Panc1 (cell line): ENCODE results near the gene FILIP1L. TPM values are rescaled to one million over a fixed set of nuclear protein-coding genes. Genes with fewer than 3 reads are reported as not detected.

Experiments
- ATAC-seq: fragments of 200-7000 bp; cut with Tn5 transposase; 2 replicates; pipeline ENCODE4 v1.9.1; 2020; ENCODE audit warnings: mild to moderate bottlenecking, moderate library complexity
- BruUV-seq: library from RNA; stranded (reverse); fragments of 400-500 nt; replicated peaks from 2 replicates; lab custom pipeline; 2021; lab: Mats Ljungman, UMichigan
- CTCF ChIA-PET: fragments of 300-600 bp; sonication (Branson Sonifier 250); formaldehyde crosslinking; loops from one replicate; lab custom pipeline; 2022; ENCODE audit warnings: antibody characterized with exemption; lab: Charles Lee
- POLR2A ChIA-PET: fragments of 300-600 bp; sonication (Branson Sonifier 250); formaldehyde crosslinking; loops from one replicate; lab custom pipeline; 2022; ENCODE audit warnings: antibody characterized with exemption; lab: Charles Lee
- DNase-seq: peaks from one replicate; pipeline ENCODE4 v3.0.0-alpha.2; 2010; ENCODE audit warnings: low read depth, low spot score
- H3K27ac ChIP-seq: 2 replicates; pipeline ENCODE4 v1.5.1; 2011; ENCODE audit warnings: mild to moderate bottlenecking, low read length, inconsistent platforms
- H3K27me3 ChIP-seq: fragments of 200-500 bp; sonication (Bioruptor generic); 2 replicates; pipeline ENCODE4 v1.6.0; 2014; ENCODE audit warnings: low read length, inconsistent platforms; ENCODE audit not compliant: control insufficient read depth, insufficient read depth
- H3K36me3 ChIP-seq: fragments of 200-500 bp; sonication (Bioruptor generic); 2 replicates; pipeline ENCODE4 v1.5.1; 2014; ENCODE audit warnings: inconsistent platforms, mild to moderate bottlenecking, low read length, moderate library complexity; ENCODE audit not compliant: control insufficient read depth, insufficient read depth
- H3K4me1 ChIP-seq: 2 replicates; pipeline ENCODE4 v1.5.1; 2011; ENCODE audit warnings: inconsistent platforms, mild to moderate bottlenecking, low read length, moderate library complexity; ENCODE audit not compliant: control insufficient read depth, insufficient read depth
- H3K4me3 ChIP-seq, 2 experiments: 2 replicates each; pipeline ENCODE4 v1.5.1; 2011 to 2012; ENCODE audit warnings: low read depth in 2 of 2, low read length in 2 of 2, mild to moderate bottlenecking in 2 of 2, inconsistent platforms in 1 of 2, moderate library complexity in 1 of 2
- H3K9me3 ChIP-seq: fragments of 200-500 bp; sonication (Bioruptor generic); 2 replicates; pipeline ENCODE4 v1.5.1; 2014; ENCODE audit warnings: low read depth, mild to moderate bottlenecking, inconsistent platforms, low read length, moderate library complexity; ENCODE audit not compliant: control insufficient read depth, insufficient read depth
- POLR2AphosphoS5 ChIP-seq: IDR thresholded peaks from 2 replicates; pipeline ENCODE4 v1.6.1; 2012; ENCODE audit warnings: mild to moderate bottlenecking, low read depth, low read length, moderate library complexity
- SIN3A ChIP-seq: IDR thresholded peaks from 2 replicates; pipeline ENCODE4 v1.6.1; 2012; ENCODE audit warnings: low read depth, mild to moderate bottlenecking, low read length, moderate library complexity, borderline replicate concordance; ENCODE audit not compliant: insufficient read depth
- TCF7L2 ChIP-seq: IDR thresholded peaks from 2 replicates; pipeline ENCODE4 v1.6.1; 2011; ENCODE audit warnings: mild to moderate bottlenecking, low read depth, low read length, inconsistent platforms
- in situ Hi-C: cut with HindIII; loops from 2 replicates; pipeline ENCODE4 v1.10.0; 2016; ENCODE audit warnings: low sequenced_read_pairs, low pct_unique_long_range_greater_than_20kb
- intact Hi-C: fragments of 100-400 bp; cut with micrococcal nuclease; formaldehyde crosslinking; loops from one replicate; pipeline ENCODE4 v1.10.0; 2022; ENCODE audit not compliant: unreplicated experiment
- total RNA-seq: library from RNA; stranded (reverse); gene quantifications from one replicate; pipeline ENCODE4 v1.2.1, GENCODE V29; 2021; ENCODE audit not compliant: unreplicated experiment
- TF ChIP-seq, protein P1 (sequence below), 2 experiments: IDR thresholded peaks; 2 replicates each; pipeline ENCODE4 v1.6.1; 2011 to 2012; ENCODE audit warnings: low read depth in 2 of 2, control low read depth in 1 of 2, low read length in 1 of 2, mild to moderate bottlenecking in 1 of 2, moderate library complexity in 1 of 2; ENCODE audit not compliant: insufficient read depth in 1 of 2
- TF ChIP-seq, protein P2 (sequence below): fragments of 450-650 bp; IDR thresholded peaks from 2 replicates; pipeline ENCODE4 v1.5.1; 2017; ENCODE audit warnings: mild to moderate bottlenecking

FILIP1L gene
- total RNA-seq, 1 experiment from 2014 or later: 3.2 TPM

DNA sequence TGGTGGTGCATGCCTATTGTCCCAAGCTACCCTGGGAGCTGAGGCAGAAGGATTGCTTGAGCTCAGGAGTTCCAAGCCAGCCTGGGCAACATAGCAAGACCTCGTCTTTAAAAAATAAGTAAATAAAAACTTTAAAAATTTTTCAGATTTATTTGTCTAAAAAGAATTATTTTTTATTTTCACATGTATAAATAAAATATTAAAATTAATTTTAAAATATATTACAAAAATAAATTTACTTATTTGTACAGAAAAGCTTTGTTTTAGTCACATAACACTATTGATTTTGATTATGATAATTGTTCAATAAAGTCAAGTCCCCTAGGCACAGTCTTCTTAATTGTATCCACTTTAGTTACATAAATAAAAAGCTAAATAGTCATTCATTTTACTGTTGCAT is 85.2 kb downstream of the FILIP1L start:
- Histone ChIP-seq H3K9me3 (no peaks in the 10 kb centered on the region), H3K36me3 (no peaks in the 10 kb centered on the region), H3K27me3 (no peaks in the 10 kb centered on the region), H3K4me1 (peaks cover 5% of the 10 kb centered on the region; the same call in 1 of the 2 replicates), H3K4me3 (no peak overlapping the region), H3K27ac (no peak overlapping the region)
- TF ChIP-seq TCF7L2 (no peak), POLR2AphosphoS5 (no peak), SIN3A (no peak)
- TF ChIP-seq, protein P1, sequence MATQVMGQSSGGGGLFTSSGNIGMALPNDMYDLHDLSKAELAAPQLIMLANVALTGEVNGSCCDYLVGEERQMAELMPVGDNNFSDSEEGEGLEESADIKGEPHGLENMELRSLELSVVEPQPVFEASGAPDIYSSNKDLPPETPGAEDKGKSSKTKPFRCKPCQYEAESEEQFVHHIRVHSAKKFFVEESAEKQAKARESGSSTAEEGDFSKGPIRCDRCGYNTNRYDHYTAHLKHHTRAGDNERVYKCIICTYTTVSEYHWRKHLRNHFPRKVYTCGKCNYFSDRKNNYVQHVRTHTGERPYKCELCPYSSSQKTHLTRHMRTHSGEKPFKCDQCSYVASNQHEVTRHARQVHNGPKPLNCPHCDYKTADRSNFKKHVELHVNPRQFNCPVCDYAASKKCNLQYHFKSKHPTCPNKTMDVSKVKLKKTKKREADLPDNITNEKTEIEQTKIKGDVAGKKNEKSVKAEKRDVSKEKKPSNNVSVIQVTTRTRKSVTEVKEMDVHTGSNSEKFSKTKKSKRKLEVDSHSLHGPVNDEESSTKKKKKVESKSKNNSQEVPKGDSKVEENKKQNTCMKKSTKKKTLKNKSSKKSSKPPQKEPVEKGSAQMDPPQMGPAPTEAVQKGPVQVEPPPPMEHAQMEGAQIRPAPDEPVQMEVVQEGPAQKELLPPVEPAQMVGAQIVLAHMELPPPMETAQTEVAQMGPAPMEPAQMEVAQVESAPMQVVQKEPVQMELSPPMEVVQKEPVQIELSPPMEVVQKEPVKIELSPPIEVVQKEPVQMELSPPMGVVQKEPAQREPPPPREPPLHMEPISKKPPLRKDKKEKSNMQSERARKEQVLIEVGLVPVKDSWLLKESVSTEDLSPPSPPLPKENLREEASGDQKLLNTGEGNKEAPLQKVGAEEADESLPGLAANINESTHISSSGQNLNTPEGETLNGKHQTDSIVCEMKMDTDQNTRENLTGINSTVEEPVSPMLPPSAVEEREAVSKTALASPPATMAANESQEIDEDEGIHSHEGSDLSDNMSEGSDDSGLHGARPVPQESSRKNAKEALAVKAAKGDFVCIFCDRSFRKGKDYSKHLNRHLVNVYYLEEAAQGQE (IDR thresholded peaks at IDR 0.05; ENCODE audit: insufficient read depth in 1 of 2, low read depth in 2 of 2, low read length in 1 of 2): no peak
- TF ChIP-seq, protein P2, sequence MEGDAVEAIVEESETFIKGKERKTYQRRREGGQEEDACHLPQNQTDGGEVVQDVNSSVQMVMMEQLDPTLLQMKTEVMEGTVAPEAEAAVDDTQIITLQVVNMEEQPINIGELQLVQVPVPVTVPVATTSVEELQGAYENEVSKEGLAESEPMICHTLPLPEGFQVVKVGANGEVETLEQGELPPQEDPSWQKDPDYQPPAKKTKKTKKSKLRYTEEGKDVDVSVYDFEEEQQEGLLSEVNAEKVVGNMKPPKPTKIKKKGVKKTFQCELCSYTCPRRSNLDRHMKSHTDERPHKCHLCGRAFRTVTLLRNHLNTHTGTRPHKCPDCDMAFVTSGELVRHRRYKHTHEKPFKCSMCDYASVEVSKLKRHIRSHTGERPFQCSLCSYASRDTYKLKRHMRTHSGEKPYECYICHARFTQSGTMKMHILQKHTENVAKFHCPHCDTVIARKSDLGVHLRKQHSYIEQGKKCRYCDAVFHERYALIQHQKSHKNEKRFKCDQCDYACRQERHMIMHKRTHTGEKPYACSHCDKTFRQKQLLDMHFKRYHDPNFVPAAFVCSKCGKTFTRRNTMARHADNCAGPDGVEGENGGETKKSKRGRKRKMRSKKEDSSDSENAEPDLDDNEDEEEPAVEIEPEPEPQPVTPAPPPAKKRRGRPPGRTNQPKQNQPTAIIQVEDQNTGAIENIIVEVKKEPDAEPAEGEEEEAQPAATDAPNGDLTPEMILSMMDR: no peak
- DNase-seq: no peak
- in situ Hi-C loops: no loop called here
- POLR2A ChIA-PET: no interaction called here
- intact Hi-C loops: no loop called here
- no peak for ATAC-seq
- CTCF ChIA-PET: no interaction called here
- BruUV-seq: no TSS peak

DNA sequence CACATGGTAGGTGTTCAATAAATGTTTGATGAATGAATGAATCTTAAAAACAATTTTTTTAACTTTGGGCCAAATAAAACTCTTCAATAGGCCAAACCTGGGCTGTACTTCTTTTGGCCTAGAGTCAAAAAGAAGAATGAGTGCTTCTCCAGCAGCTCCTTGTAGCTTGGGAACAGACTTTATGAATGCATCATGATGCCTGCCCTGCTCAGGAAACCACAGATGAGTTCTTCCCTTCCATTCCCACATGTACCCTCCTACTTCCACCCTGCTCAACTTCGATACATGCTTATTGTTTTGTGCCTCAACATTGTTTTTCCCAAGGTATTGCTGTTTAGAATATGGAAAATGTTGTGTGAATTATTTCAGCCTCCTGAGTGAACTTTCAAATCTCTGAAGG is 87.0 kb downstream of the FILIP1L start:
- intact Hi-C loops (no loop called here), in situ Hi-C loops (no loop called here)
- ATAC-seq (no peak), DNase-seq (no peak)
- ChIA-PET CTCF (no interaction called here), POLR2A (no interaction called here)
- TF ChIP-seq, protein P1 (IDR thresholded peaks at IDR 0.05; ENCODE audit: insufficient read depth in 1 of 2, low read depth in 2 of 2, low read length in 1 of 2): no peak
- no peak for TF ChIP-seq SIN3A
- TF ChIP-seq POLR2AphosphoS5: no peak
- no peak for TF ChIP-seq TCF7L2
- H3K4me3 ChIP-seq: no peak overlapping the region
- H3K36me3 ChIP-seq: no peaks in the 10 kb centered on the region
- H3K27ac ChIP-seq: no peak overlapping the region
- no TSS peak for BruUV-seq
- no peaks in the 10 kb centered on the region for H3K9me3 ChIP-seq
- H3K27me3 ChIP-seq: no peaks in the 10 kb centered on the region
- H3K4me1 ChIP-seq: no peaks in the 10 kb centered on the region; the same call in 1 of the 2 replicates
